Chondrocyte (in vitro differentiated cells): ENCODE data around the gene ERFL. TPM values are rescaled to one million over a fixed set of nuclear protein-coding genes. Genes with fewer than 3 reads are reported as not detected.

Experiments
- DNase-seq: peaks from one replicate; pipeline ENCODE4 v3.0.0; 2021; ENCODE audit warnings: mixed read lengths, low spot score
- H3K27ac Mint-ChIP-seq: one replicate; pipeline ENCODE4 v1.8.0; 2021; ENCODE audit warnings: mild to moderate bottlenecking, moderate library complexity, mixed read lengths; ENCODE audit not compliant: unreplicated experiment
- H3K27me3 Mint-ChIP-seq: 2 replicates; pipeline ENCODE4 v1.8.0; 2021; ENCODE audit warnings: low read depth, mixed read lengths
- H3K36me3 Mint-ChIP-seq: 2 replicates; pipeline ENCODE4 v1.8.0; 2021; ENCODE audit warnings: low read depth, mixed read lengths
- H3K4me1 Mint-ChIP-seq: 2 replicates; pipeline ENCODE4 v1.8.0; 2021; ENCODE audit warnings: low read depth, mild to moderate bottlenecking, mixed read lengths
- H3K4me3 Mint-ChIP-seq: one replicate; pipeline ENCODE4 v1.8.0; 2021; ENCODE audit warnings: mild to moderate bottlenecking, moderate library complexity, mixed read lengths; ENCODE audit not compliant: unreplicated experiment
- H3K9me3 Mint-ChIP-seq: 2 replicates; pipeline ENCODE4 v1.8.0; 2021; ENCODE audit warnings: low read depth, mixed read lengths
- total RNA-seq: library from RNA; stranded (reverse); gene quantifications from 3 replicates; pipeline ENCODE4 v1.2.1, GENCODE V29; 2021
- TF ChIP-seq, protein P1 (sequence below): fragments of 200-600 bp; sonication (generic); IDR thresholded peaks from 2 replicates; pipeline ENCODE4 v1.5.0; 2021; ENCODE audit warnings: antibody characterized with exemption, mild to moderate bottlenecking, moderate library complexity

The ERFL gene
- total RNA-seq, 1 donor from 2014 or later = 0.35 TPM

DNA sequence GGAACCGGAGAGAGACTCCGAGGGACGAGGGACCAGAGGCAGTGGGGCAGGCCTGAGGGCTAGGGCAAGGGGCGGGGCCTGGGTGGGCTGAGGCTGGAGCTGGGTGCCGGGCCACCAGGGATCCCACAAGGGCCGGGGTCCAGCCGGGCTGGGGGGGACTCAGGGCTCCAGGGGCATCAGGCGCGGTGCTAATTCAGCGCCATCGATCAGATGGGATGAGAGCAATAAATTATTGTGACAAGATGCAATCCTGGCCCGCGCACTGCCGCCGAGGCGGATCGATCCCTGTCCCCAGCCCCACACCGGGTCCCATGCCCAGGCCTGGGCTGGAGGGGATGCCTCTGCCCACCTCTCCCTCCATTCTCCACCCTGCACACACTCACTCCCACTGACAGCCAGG is 5.7 kb downstream of the ERFL start:
- Mint-ChIP-seq H3K4me3 (no peak overlapping the region), H3K4me1 (no peaks in the 10 kb centered on the region), H3K36me3 (peaks cover 2% of the 10 kb centered on the region), H3K9me3 (no peaks in the 10 kb centered on the region), H3K27ac (no peak overlapping the region), H3K27me3 (peaks cover 15% of the 10 kb centered on the region)
- no peak for DNase-seq
- TF ChIP-seq, protein P1, sequence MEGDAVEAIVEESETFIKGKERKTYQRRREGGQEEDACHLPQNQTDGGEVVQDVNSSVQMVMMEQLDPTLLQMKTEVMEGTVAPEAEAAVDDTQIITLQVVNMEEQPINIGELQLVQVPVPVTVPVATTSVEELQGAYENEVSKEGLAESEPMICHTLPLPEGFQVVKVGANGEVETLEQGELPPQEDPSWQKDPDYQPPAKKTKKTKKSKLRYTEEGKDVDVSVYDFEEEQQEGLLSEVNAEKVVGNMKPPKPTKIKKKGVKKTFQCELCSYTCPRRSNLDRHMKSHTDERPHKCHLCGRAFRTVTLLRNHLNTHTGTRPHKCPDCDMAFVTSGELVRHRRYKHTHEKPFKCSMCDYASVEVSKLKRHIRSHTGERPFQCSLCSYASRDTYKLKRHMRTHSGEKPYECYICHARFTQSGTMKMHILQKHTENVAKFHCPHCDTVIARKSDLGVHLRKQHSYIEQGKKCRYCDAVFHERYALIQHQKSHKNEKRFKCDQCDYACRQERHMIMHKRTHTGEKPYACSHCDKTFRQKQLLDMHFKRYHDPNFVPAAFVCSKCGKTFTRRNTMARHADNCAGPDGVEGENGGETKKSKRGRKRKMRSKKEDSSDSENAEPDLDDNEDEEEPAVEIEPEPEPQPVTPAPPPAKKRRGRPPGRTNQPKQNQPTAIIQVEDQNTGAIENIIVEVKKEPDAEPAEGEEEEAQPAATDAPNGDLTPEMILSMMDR = no peak

DNA sequence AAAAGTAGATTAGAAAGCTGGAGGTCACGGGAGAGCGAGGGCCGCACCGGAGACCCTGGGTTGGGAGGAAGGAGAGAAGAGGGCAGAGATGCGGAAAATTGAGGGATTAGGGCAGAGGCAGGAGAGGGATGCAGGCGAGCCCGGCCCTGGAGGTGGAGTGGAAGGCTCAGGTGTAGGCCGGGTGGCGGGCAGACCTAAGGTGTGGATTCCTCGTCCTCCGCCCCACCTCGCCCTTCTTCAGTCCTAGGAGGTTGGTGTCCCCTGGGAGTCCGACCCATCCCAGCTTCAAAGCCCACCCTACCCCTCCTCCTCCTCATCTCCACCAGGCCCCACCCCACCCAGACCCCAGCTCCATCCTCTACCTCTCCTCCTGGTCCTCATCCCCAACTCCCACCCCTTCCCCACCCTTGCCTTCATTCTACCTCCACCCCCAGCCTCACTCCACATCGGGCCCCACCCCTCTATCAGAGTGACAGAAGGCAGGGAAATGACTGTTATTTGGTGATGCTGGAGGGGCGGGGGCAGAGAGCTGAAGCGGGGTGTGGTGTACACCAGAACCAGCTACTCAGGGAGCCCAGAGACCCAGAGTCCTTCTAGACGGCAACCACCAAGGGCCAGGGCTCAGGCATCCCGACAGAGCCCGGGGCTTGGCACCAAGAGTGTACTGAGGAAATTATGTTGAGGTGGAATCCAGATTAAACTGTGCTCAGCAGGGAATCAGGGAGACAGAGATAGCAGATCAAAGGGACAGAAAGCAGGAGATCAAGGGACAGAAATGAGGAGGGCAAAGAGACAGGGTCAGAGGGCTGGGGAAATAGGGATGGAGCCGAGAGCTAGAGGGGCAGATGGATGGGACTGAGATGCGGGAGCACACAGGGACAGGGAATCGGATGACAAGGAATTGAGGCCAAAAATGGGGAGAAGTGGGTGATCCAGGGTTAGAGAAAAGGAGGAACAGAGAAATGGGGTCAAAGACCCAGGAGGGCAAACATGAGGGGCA is 6.4 kb downstream of the ERFL start:
- H3K27ac Mint-ChIP-seq = no peak overlapping the region
- peaks cover 2% of the 10 kb centered on the region for H3K36me3 Mint-ChIP-seq

DNA sequence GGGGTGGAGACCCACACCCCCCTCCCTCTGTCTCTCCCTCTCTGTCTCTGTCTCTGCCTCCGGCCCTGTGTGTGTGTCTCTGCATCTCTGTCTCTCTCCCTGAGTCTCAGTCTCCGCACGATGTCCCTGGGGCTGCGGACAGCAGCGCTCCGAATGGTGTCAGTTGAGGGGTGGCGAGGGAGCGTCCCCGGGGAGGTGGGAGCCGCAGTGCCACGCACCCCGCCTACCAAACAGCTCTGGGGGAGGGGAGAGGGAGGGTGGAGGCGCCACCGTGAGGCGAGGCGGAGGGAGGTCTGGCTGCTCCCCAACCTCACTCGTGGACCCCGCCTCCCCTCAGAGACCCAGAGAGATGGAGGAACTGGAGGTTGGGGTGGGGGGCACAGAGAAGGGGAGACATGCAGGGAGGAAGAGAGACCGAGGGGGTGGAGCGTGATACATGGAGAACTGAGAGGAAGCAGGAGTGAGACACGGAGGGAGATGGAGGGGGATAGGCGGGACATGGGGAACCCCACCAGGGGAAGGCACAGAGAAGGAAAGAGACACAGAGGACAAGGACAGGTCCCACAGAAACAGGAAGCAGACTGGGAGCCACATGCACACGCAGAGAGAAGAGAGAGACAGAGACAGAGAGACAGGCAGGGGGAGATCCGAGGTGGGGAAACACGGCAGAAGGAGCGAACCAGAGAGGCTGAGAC is 7.2 kb downstream of the ERFL start:
- no peak overlapping the region for H3K4me3 Mint-ChIP-seq

More for the DNA sequence above, 6.4 kb downstream of the ERFL start:
- no peaks in the 10 kb centered on the region for H3K9me3 Mint-ChIP-seq
- no peaks in the 10 kb centered on the region for H3K4me1 Mint-ChIP-seq
- DNase-seq = no peak
- H3K4me3 Mint-ChIP-seq = no peak overlapping the region
- TF ChIP-seq, protein P1 = no peak
- peaks cover 15% of the 10 kb centered on the region for H3K27me3 Mint-ChIP-seq

DNA sequence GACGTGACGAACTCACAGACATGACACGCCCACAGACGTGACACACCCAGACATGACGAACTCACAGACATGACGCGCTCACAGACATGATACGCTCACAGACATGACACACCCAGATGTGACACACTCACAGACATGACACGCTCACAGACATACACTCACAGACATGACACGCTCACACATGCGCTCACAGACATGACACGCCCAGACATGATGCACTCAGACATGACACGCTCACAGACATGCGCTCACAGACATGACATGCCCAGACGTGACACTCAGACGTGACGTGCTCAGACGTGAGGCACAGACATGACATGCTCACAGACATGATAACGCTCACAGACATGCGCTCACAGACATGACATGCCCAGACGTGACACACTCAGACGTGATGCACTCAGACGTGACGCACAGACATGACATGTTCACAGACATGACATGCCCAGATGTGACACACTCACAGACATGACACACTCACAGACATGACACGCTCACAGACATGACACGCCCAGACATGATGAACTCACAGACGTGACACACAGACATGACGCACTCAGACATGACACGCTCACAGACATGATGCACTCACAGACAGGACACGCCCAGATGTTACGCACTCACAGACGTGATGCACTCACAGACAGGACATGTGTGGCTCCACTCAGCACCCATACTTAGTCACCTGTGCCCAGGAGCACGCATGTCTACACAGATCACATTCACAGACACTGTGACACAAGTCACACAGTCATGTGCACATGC is 8.1 kb downstream of the ERFL start:
- Mint-ChIP-seq H3K27ac (no peak overlapping the region), H3K27me3 (peaks cover 15% of the 10 kb centered on the region), H3K36me3 (peaks cover 2% of the 10 kb centered on the region), H3K4me3 (no peak overlapping the region), H3K4me1 (no peaks in the 10 kb centered on the region), H3K9me3 (no peaks in the 10 kb centered on the region)
- TF ChIP-seq, protein P1 = no peak
- DNase-seq = no peak

More for the DNA sequence above, 7.2 kb downstream of the ERFL start:
- no peaks in the 10 kb centered on the region for H3K4me1 Mint-ChIP-seq
- H3K27ac Mint-ChIP-seq = no peak overlapping the region
- H3K9me3 Mint-ChIP-seq = no peaks in the 10 kb centered on the region
- TF ChIP-seq, protein P1 = no peak
- no peak for DNase-seq
- peaks cover 2% of the 10 kb centered on the region for H3K36me3 Mint-ChIP-seq
- peaks cover 15% of the 10 kb centered on the region for H3K27me3 Mint-ChIP-seq
